HepG2 (cell line): ENCODE data around the gene FPGS. TPM values are rescaled to one million over a fixed set of nuclear protein-coding genes. Genes with fewer than 3 reads are reported as not detected.

ENCODE experiments used
- ATAC-seq: fragments of 200-7000 bp; cut with Tn5 transposase; 3 replicates; pipeline ENCODE4 v1.9.1; 2020; ENCODE audit warnings: mild to moderate bottlenecking, moderate library complexity
- BruUV-seq: library from RNA; stranded (reverse); fragments of 400-500 nt; replicated peaks from 2 replicates; lab custom pipeline; 2021; lab: Mats Ljungman, UMichigan
- CTCF ChIA-PET: fragments of 300-600 bp; formaldehyde crosslinking; extraction: SDS; loops from one replicate; lab custom pipeline; 2021; ENCODE audit warnings: low total read pairs, inconsistent platforms, low intra/inter-chr PET ratio; lab: Yijun Ruan, JAX
- POLR2A ChIA-PET: fragments of 350-600 bp; sonication (Branson Sonifier 250); formaldehyde crosslinking; loops from one replicate; lab custom pipeline; 2020; ENCODE audit warnings: antibody characterized with exemption, inconsistent platforms; lab: Yijun Ruan, JAX
- DNase-seq: peaks from one replicate; pipeline ENCODE4 v3.0.0-alpha.2; 2015; ENCODE audit warnings: low spot score
- FAIRE-seq: peaks from 3 replicates; lab custom pipeline; 2011; peaks lifted over from hg19 to GRCh38; lab: Jason Lieb, UNC
- H2AFZ ChIP-seq: one replicate; pipeline ENCODE4 v1.6.1; 2011; ENCODE audit warnings: low read length, inconsistent platforms
- H3K27ac ChIP-seq: fragments of 300-600 bp; 3 replicates; pipeline ENCODE4 v1.8.0; 2011; ENCODE audit warnings: mixed run types, mild to moderate bottlenecking, mixed read lengths, low read length, inconsistent platforms; ENCODE audit not compliant: insufficient read depth; ENCODE audit errors: extremely low read length
- H3K27me3 ChIP-seq, 2 experiments: fragments of 200-600 bp in 1 of 2; 2 replicates in 1 of 2; 3 replicates in 1 of 2; pipeline versions ENCODE4 v1.6.0 to v1.8.0; 2011; ENCODE audit warnings: low read length in 2 of 2, mild to moderate bottlenecking in 2 of 2, moderate library complexity in 2 of 2, inconsistent platforms in 1 of 2; ENCODE audit not compliant: insufficient read depth in 2 of 2, control insufficient read depth in 1 of 2
- H3K36me3 ChIP-seq, 2 experiments: fragments of 200-600 bp in 1 of 2; replicated peaks in 1 of 2; 2 replicates in 1 of 2; 3 replicates in 1 of 2; pipeline versions ENCODE4 v1.5.1 to v1.8.0; 2011; ENCODE audit warnings: low read length in 2 of 2, inconsistent platforms in 1 of 2; ENCODE audit not compliant: insufficient read depth in 2 of 2, control insufficient read depth in 1 of 2
- H3K4me1 ChIP-seq: 2 replicates; pipeline ENCODE4 v1.5.1; 2012; ENCODE audit warnings: low read length, inconsistent platforms; ENCODE audit not compliant: insufficient read depth
- H3K4me2 ChIP-seq: 2 replicates; pipeline ENCODE4 v1.6.0; 2011; ENCODE audit warnings: low read depth, low read length, inconsistent platforms
- H3K4me3 ChIP-seq, 3 experiments: fragments of 200-600 bp in 1 of 3; sonication (generic), shearing (Covaris generic) in 1 of 3; replicated peaks in 1 of 3; 2 replicates each; pipeline ENCODE4 v1.5.1; 2011 to 2016; ENCODE audit warnings: low read length in 3 of 3, inconsistent platforms in 2 of 3, low read depth in 2 of 3, mild to moderate bottlenecking in 2 of 3, control low read depth in 1 of 3, mixed read lengths in 1 of 3; ENCODE audit not compliant: insufficient read depth in 1 of 3
- H3K79me2 ChIP-seq: one replicate; pipeline ENCODE4 v1.6.1; 2011; ENCODE audit warnings: low read length, inconsistent platforms; ENCODE audit not compliant: insufficient read depth
- H3K9ac ChIP-seq: 2 replicates; pipeline ENCODE4 v1.6.0; 2011; ENCODE audit warnings: mild to moderate bottlenecking, low read depth, low read length, inconsistent platforms; ENCODE audit not compliant: insufficient read depth
- H3K9me3 ChIP-seq: 2 replicates; pipeline ENCODE4 v1.5.1; 2012; ENCODE audit warnings: mild to moderate bottlenecking, low read length
- H4K20me1 ChIP-seq: 2 replicates; pipeline ENCODE4 v1.6.0; 2011; ENCODE audit warnings: inconsistent platforms, mild to moderate bottlenecking, low read length, moderate library complexity; ENCODE audit not compliant: insufficient read depth
- ARNTL ChIP-seq: sonication (generic); formaldehyde crosslinking; IDR thresholded peaks from 2 replicates; pipeline ENCODE4 v1.4.0; 2020; ENCODE audit warnings: mild to moderate bottlenecking, missing genetic modification reagents
- ATM ChIP-seq: fragments of 450-650 bp; IDR thresholded peaks from 2 replicates; pipeline ENCODE4 v1.7.1; 2017; ENCODE audit warnings: mild to moderate bottlenecking, borderline replicate concordance
- ATRX ChIP-seq: sonication (generic); formaldehyde crosslinking; IDR thresholded peaks from 2 replicates; pipeline ENCODE4 v1.4.0; 2020; ENCODE audit warnings: missing genetic modification reagents, borderline replicate concordance
- CEBPG ChIP-seq: IDR thresholded peaks from 2 replicates; pipeline ENCODE4 v1.6.1; 2016
- FOXP4 ChIP-seq: sonication (generic); formaldehyde crosslinking; IDR thresholded peaks from 2 replicates; pipeline ENCODE4 v1.4.0; 2020; ENCODE audit warnings: missing genetic modification reagents
- KLF11 ChIP-seq: IDR thresholded peaks from 2 replicates; pipeline ENCODE4 v1.6.1; 2016; ENCODE audit warnings: missing compliant biosample characterization
- MLXIP ChIP-seq: sonication (generic); formaldehyde crosslinking; IDR thresholded peaks from 2 replicates; pipeline ENCODE4 v1.9.0; 2021; ENCODE audit warnings: missing genetic modification reagents, borderline replicate concordance
- PTBP1 ChIP-seq: fragments of 200-400 bp; formaldehyde crosslinking; IDR thresholded peaks from 2 replicates; pipeline ENCODE4 v1.6.1; 2018; ENCODE audit warnings: low read length, low read depth; ENCODE audit not compliant: poor library complexity, severe bottlenecking
- SCMH1 ChIP-seq: sonication (generic); formaldehyde crosslinking; IDR thresholded peaks from 2 replicates; pipeline ENCODE4 v1.9.0; 2021; ENCODE audit warnings: missing genetic modification reagents, mild to moderate bottlenecking, borderline replicate concordance
- TSC22D2 ChIP-seq: sonication (generic); formaldehyde crosslinking; IDR thresholded peaks from 2 replicates; pipeline ENCODE4 v1.5.1; 2020; ENCODE audit warnings: missing genetic modification reagents, mild to moderate bottlenecking, borderline replicate concordance
- ZBTB21 ChIP-seq: sonication (generic); formaldehyde crosslinking; IDR thresholded peaks from 2 replicates; pipeline ENCODE4 v1.4.0; 2020; ENCODE audit warnings: missing genetic modification reagents
- ZFP36L1 ChIP-seq: sonication (generic); formaldehyde crosslinking; IDR thresholded peaks from 2 replicates; pipeline ENCODE4 v1.8.0; 2022; ENCODE audit warnings: mild to moderate bottlenecking, missing genetic modification reagents, moderate library complexity
- ZNF10 ChIP-seq: sonication (generic); formaldehyde crosslinking; IDR thresholded peaks from 2 replicates; pipeline ENCODE4 v1.4.0; 2020; ENCODE audit warnings: mild to moderate bottlenecking, low read depth, missing genetic modification reagents, borderline replicate concordance
- ZNF136 ChIP-seq: sonication (generic); formaldehyde crosslinking; IDR thresholded peaks from 2 replicates; pipeline ENCODE4 v1.8.1; 2022; ENCODE audit warnings: low read depth, mild to moderate bottlenecking, moderate library complexity, missing genetic modification reagents
- ZNF260 ChIP-seq: sonication (generic); formaldehyde crosslinking; IDR thresholded peaks from 2 replicates; pipeline ENCODE4 v1.4.0; 2020; ENCODE audit warnings: missing genetic modification reagents, low read depth, mild to moderate bottlenecking, borderline replicate concordance
- ZNF775 ChIP-seq: sonication (generic); formaldehyde crosslinking; IDR thresholded peaks from 2 replicates; pipeline ENCODE4 v1.4.0; 2020; ENCODE audit warnings: missing genetic modification reagents, mild to moderate bottlenecking, moderate library complexity, borderline replicate concordance
- ZSCAN22 ChIP-seq: sonication (generic); formaldehyde crosslinking; IDR thresholded peaks from 2 replicates; pipeline ENCODE4 v1.4.0; 2020; ENCODE audit warnings: mild to moderate bottlenecking, missing genetic modification reagents
- WGBS: methylation state at CpG from one replicate; pipeline ENCODE4 v1.1.6; 2017; ENCODE audit warnings: low lambda C conversion rate; 5-methylcytosine and 5-hydroxymethylcytosine counted together
- in situ Hi-C: cut with HindIII; loops from 2 replicates; pipeline ENCODE4 v1.10.0; 2017; ENCODE audit warnings: low pct_unique_long_range_greater_than_20kb; ENCODE audit not compliant: extremely low pct_ligation_motif_present
- intact Hi-C: fragments of 100-400 bp; cut with micrococcal nuclease; formaldehyde crosslinking; loops from one replicate; pipeline ENCODE4 v1.10.0; 2022; ENCODE audit not compliant: unreplicated experiment
- polyA plus RNA-seq, 8 experiments: library from polyadenylated mRNA; depleted of rRNA in 3 of 8; stranded (reverse) in 7 of 8; unstranded in 1 of 8; fragments of >200 nt; fragmentation: Illumina TruSeq in 4 of 8; extraction: Trizol in 4 of 8; gene quantifications; 2 replicates each; pipeline versions ENCODE4 v1.2.1 to v1.2.3, GENCODE V29; 2011 to 2016; ENCODE audit warnings: low read depth in 4 of 8, missing spikeins in 1 of 8, mixed read lengths in 1 of 8; ENCODE audit not compliant: insufficient read depth in 1 of 8
- total RNA-seq, 5 experiments: library from RNA; depleted of rRNA; stranded (reverse); fragments of >200 nt; fragmentation: Illumina TruSeq; extraction: Trizol; gene quantifications; 2 replicates each; pipeline ENCODE4 v1.2.3, GENCODE V29; 2016; ENCODE audit warnings: low read depth in 1 of 5
- TF ChIP-seq, protein P1 (sequence below): sonication (generic); formaldehyde crosslinking; IDR thresholded peaks from 2 replicates; pipeline ENCODE4 v1.4.0; 2020; ENCODE audit warnings: mild to moderate bottlenecking, missing genetic modification reagents

FPGS gene
- total and polyA plus RNA-seq, 2 of the 13 experiments (the other 11 are each of a cell fraction or from before 2014, with no cell fraction given): 35.6 to 36.8 TPM

- no peak for TF ChIP-seq MLXIP (CRISPR knock-in tag)
- TF ChIP-seq ZNF10 (CRISPR knock-in tag): no peak
- no peak for TF ChIP-seq SCMH1 (CRISPR knock-in tag)
- no peak for TF ChIP-seq FOXP4
- TF ChIP-seq, all 625 proteins: peak for 0
Observed at GRCh38 chr9:127765418-127765817, 37.3 kb upstream of the FPGS start (continued).

- H3K27ac ChIP-seq: no peak overlapping the region
- intact Hi-C loops: no loop called here
Observed at GRCh38 chr9:127767410-127767809, 35.3 kb upstream of the FPGS start.

More at GRCh38 chr9:127767410-127767809, 35.3 kb upstream of the FPGS start:
- no peaks in the 10 kb centered on the region for H4K20me1 ChIP-seq
- FAIRE-seq: no peak
- POLR2A ChIA-PET: no interaction called here
- no peak overlapping the region for H3K4me2 ChIP-seq
- CTCF ChIA-PET: no interaction called here
- H3K4me1 ChIP-seq: peaks cover 9% of the 10 kb centered on the region
- no peak overlapping the region for H2AFZ ChIP-seq
- H3K36me3 ChIP-seq: no peaks in the 10 kb centered on the region
- H3K4me3 ChIP-seq: no peak overlapping the region
- H3K9me3 ChIP-seq: no peaks in the 10 kb centered on the region
- peaks cover 2 to 54% of the 10 kb centered on the region in 2 experiments; a peak in 3 of 5 replicates for H3K27me3 ChIP-seq
- no TSS peak for BruUV-seq
- in situ Hi-C loops: no loop called here
- no peak overlapping the region for H3K9ac ChIP-seq
- 0% methylated on average over 2 of the region's 3 CpGs for WGBS
- H3K79me2 ChIP-seq: no peaks in the 10 kb centered on the region
- no peak for DNase-seq
- ATAC-seq: no peak
- TF ChIP-seq, protein P1, sequence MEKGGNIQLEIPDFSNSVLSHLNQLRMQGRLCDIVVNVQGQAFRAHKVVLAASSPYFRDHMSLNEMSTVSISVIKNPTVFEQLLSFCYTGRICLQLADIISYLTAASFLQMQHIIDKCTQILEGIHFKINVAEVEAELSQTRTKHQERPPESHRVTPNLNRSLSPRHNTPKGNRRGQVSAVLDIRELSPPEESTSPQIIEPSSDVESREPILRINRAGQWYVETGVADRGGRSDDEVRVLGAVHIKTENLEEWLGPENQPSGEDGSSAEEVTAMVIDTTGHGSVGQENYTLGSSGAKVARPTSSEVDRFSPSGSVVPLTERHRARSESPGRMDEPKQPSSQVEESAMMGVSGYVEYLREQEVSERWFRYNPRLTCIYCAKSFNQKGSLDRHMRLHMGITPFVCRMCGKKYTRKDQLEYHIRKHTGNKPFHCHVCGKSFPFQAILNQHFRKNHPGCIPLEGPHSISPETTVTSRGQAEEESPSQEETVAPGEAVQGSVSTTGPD (CRISPR knock-in tag): no peak
- TF ChIP-seq CEBPG (CRISPR knock-in tag): no peak
- TF ChIP-seq ZFP36L1: no peak
- no peak for TF ChIP-seq ZSCAN22 (CRISPR knock-in tag)
- TF ChIP-seq ZNF775 (CRISPR knock-in tag): no peak
- TF ChIP-seq KLF11 (CRISPR knock-in tag): no peak
- TF ChIP-seq TSC22D2: no peak
- no peak for TF ChIP-seq ARNTL (CRISPR knock-in tag)
- TF ChIP-seq ATM: no peak
- no peak for TF ChIP-seq ZBTB21 (CRISPR knock-in tag)
- TF ChIP-seq ZNF260: no peak
- TF ChIP-seq ZNF136 (CRISPR knock-in tag): no peak
- no peak for TF ChIP-seq ATRX (CRISPR knock-in tag)
- TF ChIP-seq PTBP1: no peak
